SU-DHL-6 (cell line): ENCODE results near the gene ISG20.

Source experiments
- EZH2phosphoT487 ChIP-seq: fragments of 200-600 bp; sonication (generic), shearing (Covaris generic); conservative IDR thresholded peaks from 2 replicates; pipeline ENCODE4 v1.6.1; 2018; ENCODE audit warnings: mild to moderate bottlenecking, antibody characterized with exemption, low read length, moderate library complexity, mixed read lengths
- TF ChIP-seq, protein P1 (sequence below): fragments of 200-600 bp; sonication (generic); IDR thresholded peaks from one replicate; pipeline ENCODE4 v1.5.1; 2017; ENCODE audit warnings: antibody characterized with exemption, mild to moderate bottlenecking, low read length, moderate library complexity; ENCODE audit not compliant: insufficient read depth, poor library complexity, severe bottlenecking

DNA sequence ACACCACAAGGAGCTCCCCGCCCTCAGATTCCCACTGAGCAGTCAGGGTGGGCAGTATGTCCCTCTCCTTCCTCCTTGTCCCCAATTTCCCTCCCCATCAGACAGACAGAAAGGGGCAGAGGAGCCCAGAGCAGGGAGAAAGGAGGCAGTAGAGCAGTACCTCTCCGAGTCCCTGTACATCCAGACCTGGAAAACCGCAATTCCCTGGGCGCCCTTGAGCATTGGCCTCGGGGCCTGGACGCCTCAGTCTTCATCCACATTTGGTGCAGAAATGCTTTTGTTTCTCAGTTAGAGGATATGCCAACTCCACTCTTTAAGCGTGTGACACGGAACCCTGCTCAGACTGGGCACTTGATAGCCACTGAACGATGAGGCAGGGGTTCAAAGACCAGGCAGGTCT, 5.9 kb downstream of the ISG20 start:
- TF ChIP-seq, protein P1, sequence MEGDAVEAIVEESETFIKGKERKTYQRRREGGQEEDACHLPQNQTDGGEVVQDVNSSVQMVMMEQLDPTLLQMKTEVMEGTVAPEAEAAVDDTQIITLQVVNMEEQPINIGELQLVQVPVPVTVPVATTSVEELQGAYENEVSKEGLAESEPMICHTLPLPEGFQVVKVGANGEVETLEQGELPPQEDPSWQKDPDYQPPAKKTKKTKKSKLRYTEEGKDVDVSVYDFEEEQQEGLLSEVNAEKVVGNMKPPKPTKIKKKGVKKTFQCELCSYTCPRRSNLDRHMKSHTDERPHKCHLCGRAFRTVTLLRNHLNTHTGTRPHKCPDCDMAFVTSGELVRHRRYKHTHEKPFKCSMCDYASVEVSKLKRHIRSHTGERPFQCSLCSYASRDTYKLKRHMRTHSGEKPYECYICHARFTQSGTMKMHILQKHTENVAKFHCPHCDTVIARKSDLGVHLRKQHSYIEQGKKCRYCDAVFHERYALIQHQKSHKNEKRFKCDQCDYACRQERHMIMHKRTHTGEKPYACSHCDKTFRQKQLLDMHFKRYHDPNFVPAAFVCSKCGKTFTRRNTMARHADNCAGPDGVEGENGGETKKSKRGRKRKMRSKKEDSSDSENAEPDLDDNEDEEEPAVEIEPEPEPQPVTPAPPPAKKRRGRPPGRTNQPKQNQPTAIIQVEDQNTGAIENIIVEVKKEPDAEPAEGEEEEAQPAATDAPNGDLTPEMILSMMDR: no peak
- TF ChIP-seq EZH2phosphoT487: no peak
